Naive thymus-derived CD4-positive, alpha-beta T cell (primary cell): ENCODE results near the gene CXCR6. TPM values are rescaled to one million over a fixed set of nuclear protein-coding genes. Genes with fewer than 3 reads are reported as not detected.

Experiments used
- ATAC-seq: fragments of 150-1000 bp; cut with Tn5 transposase; 2 replicates; pipeline ENCODE4 v1.10.0; 2021; ENCODE audit warnings: mild to moderate bottlenecking, moderate library complexity
- CTCF ChIA-PET: fragments of 350-600 bp; sonication (Branson Sonifier 250); formaldehyde crosslinking; loops from one replicate; lab custom pipeline; 2021; ENCODE audit warnings: antibody characterized with exemption; lab: Charles Lee
- POLR2A ChIA-PET: fragments of 350-600 bp; sonication (Branson Sonifier 250); formaldehyde crosslinking; loops from one replicate; lab custom pipeline; 2021; ENCODE audit warnings: antibody characterized with exemption, inconsistent platforms; lab: Charles Lee
- DNase-seq, 9 donors: peaks; one replicate each; pipeline versions ENCODE4 v3.0.0 to v3.0.0-alpha.2; 2020 to 2022; ENCODE audit warnings: mixed read lengths in 1 of 9
- H3K27ac ChIP-seq: one replicate; pipeline ENCODE4 v1.7.0; 2013; ENCODE audit warnings: mild to moderate bottlenecking, low read depth, low read length, moderate library complexity
- H3K27me3 ChIP-seq, 2 donors: one replicate each; pipeline ENCODE4 v1.7.0; 2013; ENCODE audit warnings: low read length in 2 of 2, mild to moderate bottlenecking in 2 of 2, moderate library complexity in 2 of 2; ENCODE audit not compliant: control insufficient read depth in 2 of 2, insufficient read depth in 2 of 2
- H3K36me3 ChIP-seq, 3 experiments: 1 replicate in 2 of 3; 2 replicates in 1 of 3; pipeline ENCODE4 v1.7.0; 2013; ENCODE audit warnings: low read length in 3 of 3, mild to moderate bottlenecking in 3 of 3, moderate library complexity in 1 of 3; ENCODE audit not compliant: insufficient read depth in 3 of 3, control insufficient read depth in 2 of 3
- H3K4me1 ChIP-seq, 2 donors: one replicate each; pipeline ENCODE4 v1.7.0; 2013; ENCODE audit warnings: low read length in 2 of 2, mild to moderate bottlenecking in 2 of 2, moderate library complexity in 1 of 2; ENCODE audit not compliant: control insufficient read depth in 2 of 2, insufficient read depth in 2 of 2
- H3K4me3 ChIP-seq: 2 replicates; pipeline ENCODE4 v1.7.0; 2013; ENCODE audit warnings: mild to moderate bottlenecking, low read length
- H3K9me3 ChIP-seq, 3 experiments: 1 replicate in 2 of 3; 2 replicates in 1 of 3; pipeline ENCODE4 v1.7.0; 2013; ENCODE audit warnings: low read length in 3 of 3; ENCODE audit not compliant: control insufficient read depth in 2 of 3
- H3K27ac Mint-ChIP-seq, 9 donors: one replicate each; pipeline ENCODE4 v1.8.0; 2020 to 2022; ENCODE audit warnings: mixed read lengths in 9 of 9, mild to moderate bottlenecking in 8 of 9, moderate library complexity in 5 of 9, inconsistent platforms in 2 of 9
- H3K27me3 Mint-ChIP-seq, 5 donors: one replicate each; pipeline ENCODE4 v1.8.0; 2021 to 2022; ENCODE audit warnings: mixed read lengths in 5 of 5, mild to moderate bottlenecking in 1 of 5
- H3K36me3 Mint-ChIP-seq, 5 donors: one replicate each; pipeline ENCODE4 v1.8.0; 2020 to 2022; ENCODE audit warnings: mixed read lengths in 5 of 5, mild to moderate bottlenecking in 3 of 5, inconsistent platforms in 1 of 5
- H3K4me1 Mint-ChIP-seq, 7 donors: one replicate each; pipeline ENCODE4 v1.8.0; 2020 to 2022; ENCODE audit warnings: mixed read lengths in 7 of 7, mild to moderate bottlenecking in 3 of 7, inconsistent platforms in 1 of 7
- H3K4me3 Mint-ChIP-seq, 10 donors: one replicate each; pipeline ENCODE4 v1.8.0; 2020 to 2022; ENCODE audit warnings: mild to moderate bottlenecking in 10 of 10, mixed read lengths in 10 of 10, moderate library complexity in 6 of 10, inconsistent platforms in 2 of 10
- H3K9me3 Mint-ChIP-seq, 11 donors: one replicate each; pipeline ENCODE4 v1.8.0; 2020 to 2022; ENCODE audit warnings: mixed read lengths in 11 of 11, mild to moderate bottlenecking in 4 of 11, inconsistent platforms in 1 of 11, moderate library complexity in 1 of 11
- intact Hi-C, 2 donors: fragments of 100-400 bp; cut with micrococcal nuclease; formaldehyde crosslinking; loops; one replicate each; pipeline ENCODE4 v1.15.1; 2023
- polyA plus RNA-seq, 2 donors: library from polyadenylated mRNA; unstranded; fragments of 300-500 nt; fragmentation: Illumina TruSeq; gene quantifications; one replicate each; pipeline ENCODE4 v1.2.3, GENCODE V29; 2021
- total RNA-seq, 6 experiments: library from RNA in 5 of 6; stranded (reverse) in 5 of 6; gene quantifications; 1 replicate in 5 of 6; 2 replicates in 1 of 6; pipeline ENCODE4 v1.2.3 and lab custom pipeline; 2021 to 2026

CXCR6 gene
- total and polyA plus RNA-seq, 7 experiments from 2014 or later = 0.12 to 33.7 (median 0.23) TPM; not detected in 1

- ChIA-PET POLR2A (no interaction called here), CTCF (no interaction called here)
- Histone ChIP-seq H3K27ac (no peak overlapping the region), H3K4me3 (no peak overlapping the region), H3K27me3 (no peaks in the 10 kb centered on the region), H3K9me3 (no peaks in the 10 kb centered on the region), H3K4me1 (peaks cover 14 to 17% of the 10 kb centered on the region in 2 donors), H3K36me3 (no peaks in the 10 kb centered on the region)
- peaks cover 0 to 10% (median 0%) of the 10 kb centered on the region in 11 donors for H3K9me3 Mint-ChIP-seq
- intact Hi-C loops = no loop called here
- H3K4me3 Mint-ChIP-seq = peak overlapping the region in 3 of 10 donors; percentile 27 to 75 (median 65)
- ATAC-seq (no peak), DNase-seq (no peak)
- peaks cover 21 to 57% (median 30%) of the 10 kb centered on the region in 7 donors for H3K4me1 Mint-ChIP-seq
- H3K27ac Mint-ChIP-seq = peak overlapping the region in 2 of 9 donors; percentile 7 to 56
- peaks cover 7 to 40% (median 13%) of the 10 kb centered on the region in 5 donors for H3K36me3 Mint-ChIP-seq
- H3K27me3 Mint-ChIP-seq = peaks cover 0 to 31% (median 0%) of the 10 kb centered on the region in 5 donors
Observed at GRCh38 chr3:45906681-45907407, 36.4 kb upstream of the CXCR6 start.

DNA sequence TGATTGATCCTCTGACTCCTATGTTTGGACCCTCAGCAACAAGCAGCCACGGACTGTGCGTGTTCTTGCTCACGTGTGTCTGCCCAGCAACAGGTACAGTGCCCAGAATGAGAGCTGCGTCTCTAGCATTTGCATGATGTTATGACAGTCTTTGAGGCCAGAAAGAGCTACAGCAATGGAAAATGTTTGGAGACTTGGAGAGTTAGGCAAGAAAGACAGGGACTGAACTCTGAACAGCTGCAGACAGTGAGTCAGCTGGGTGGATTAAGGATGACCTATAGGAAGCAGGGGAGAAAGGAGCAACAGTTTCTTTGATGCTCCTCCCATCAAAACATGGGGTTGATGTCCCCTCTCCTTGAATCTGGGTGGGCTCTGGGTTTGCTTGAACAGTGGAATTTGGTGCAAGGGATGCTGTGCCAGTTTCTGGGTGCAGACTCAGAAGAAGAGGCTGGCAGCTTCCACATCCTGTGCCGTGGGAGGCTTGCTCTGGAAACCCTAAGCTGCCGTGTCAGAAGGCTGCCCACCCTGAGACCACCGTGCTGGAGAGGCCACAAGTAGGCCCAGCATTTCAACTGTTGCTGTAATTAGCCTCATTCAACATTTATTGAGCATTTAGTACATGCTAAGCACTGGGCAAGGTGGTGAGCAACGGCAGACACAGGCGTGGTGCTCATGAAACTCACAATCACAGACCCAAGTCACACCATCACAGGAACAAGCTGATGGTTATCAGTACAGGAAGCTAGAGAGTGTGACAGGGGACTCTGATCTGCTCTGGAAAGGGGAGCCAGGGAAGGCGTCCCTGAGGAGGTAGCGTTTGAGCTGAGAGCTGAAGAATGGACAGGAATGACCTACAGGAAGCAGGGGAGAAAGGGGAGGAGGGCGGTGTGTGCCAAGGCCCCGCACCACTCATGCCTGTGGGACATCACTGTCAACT, 35.2 kb upstream of the CXCR6 start:
- intact Hi-C loops = no loop called here
- peak overlapping the region; percentile 26 to 75 (median 52) for H3K4me3 Mint-ChIP-seq
- H3K27ac ChIP-seq = no peak overlapping the region
- peak overlapping the region; percentile 7 for H3K4me3 ChIP-seq
- ChIA-PET CTCF (interaction anchor here (1.0 to 1.1 kb wide), 3 partner anchors 15 to 171 kb away, joined by 3 to 4 read pairs (median 3); no protein-coding TSS in a partner anchor), POLR2A (interaction anchor here (0.6 kb wide), 1 partner anchor 43 kb away, joined by 3 read pairs; no protein-coding TSS in a partner anchor)
- peak overlapping the region in 6 of 9 donors; percentile 7 to 67 (median 60) for H3K27ac Mint-ChIP-seq
- peaks cover 0 to 10% (median 0%) of the 10 kb centered on the region in 11 donors for H3K9me3 Mint-ChIP-seq
- H3K36me3 ChIP-seq = no peaks in the 10 kb centered on the region
- peaks cover 0 to 35% (median 0%) of the 10 kb centered on the region in 5 donors for H3K27me3 Mint-ChIP-seq
- ATAC-seq (peak; percentile 78), DNase-seq (peak in 6 of 9 donors; percentile 15 to 49 (median 37))
- peaks cover 14 to 17% of the 10 kb centered on the region in 2 donors for H3K4me1 ChIP-seq
- no peaks in the 10 kb centered on the region for H3K27me3 ChIP-seq
- no peaks in the 10 kb centered on the region for H3K9me3 ChIP-seq
- peaks cover 23 to 61% (median 34%) of the 10 kb centered on the region in 7 donors for H3K4me1 Mint-ChIP-seq
- peaks cover 11 to 42% (median 13%) of the 10 kb centered on the region in 5 donors for H3K36me3 Mint-ChIP-seq

GRCh38 chr3:45908761-45909160, 34.5 kb upstream of the CXCR6 start:
- ChIA-PET POLR2A (interaction anchor here (0.6 kb wide), 1 partner anchor 43 kb away, joined by 3 read pairs; no protein-coding TSS in a partner anchor), CTCF (interaction anchor here (1.0 to 1.3 kb wide), 4 partner anchors 16 to 171 kb away, joined by 3 to 4 read pairs (median 3); no protein-coding TSS in a partner anchor)
- intact Hi-C loops = no loop called here
- Histone ChIP-seq H3K27ac (no peak overlapping the region), H3K9me3 (no peaks in the 10 kb centered on the region), H3K4me3 (no peak overlapping the region), H3K4me1 (peaks cover 14 to 17% of the 10 kb centered on the region in 2 donors), H3K27me3 (no peaks in the 10 kb centered on the region), H3K36me3 (no peaks in the 10 kb centered on the region)
- ATAC-seq = no peak
- Mint-ChIP-seq H3K27ac (peak overlapping the region in 3 of 9 donors; percentile 7 to 64 (median 56)), H3K4me1 (peaks cover 23 to 61% (median 34%) of the 10 kb centered on the region in 7 donors), H3K27me3 (peaks cover 0 to 43% (median 0%) of the 10 kb centered on the region in 5 donors), H3K36me3 (peaks cover 11 to 42% (median 13%) of the 10 kb centered on the region in 5 donors), H3K4me3 (peak overlapping the region in 8 of 10 donors; percentile 26 to 75 (median 51)), H3K9me3 (peaks cover 0 to 10% (median 0%) of the 10 kb centered on the region in 11 donors)
- DNase-seq = no peak

GRCh38 chr3:45909542-45909941, 33.7 kb upstream of the CXCR6 start:
- peaks cover 14 to 18% of the 10 kb centered on the region in 2 donors for H3K4me1 ChIP-seq
- no peak overlapping the region for H3K27ac ChIP-seq
- DNase-seq (no peak), ATAC-seq (no peak)
- no peak overlapping the region for H3K4me3 ChIP-seq
- H3K27me3 ChIP-seq = no peaks in the 10 kb centered on the region
- no peaks in the 10 kb centered on the region for H3K36me3 ChIP-seq
- peaks cover 11 to 42% (median 13%) of the 10 kb centered on the region in 5 donors for H3K36me3 Mint-ChIP-seq
- H3K27me3 Mint-ChIP-seq = peaks cover 0 to 48% (median 0%) of the 10 kb centered on the region in 5 donors
- POLR2A ChIA-PET = no interaction called here
- H3K4me1 Mint-ChIP-seq = peaks cover 23 to 63% (median 35%) of the 10 kb centered on the region in 7 donors
- peaks cover 0 to 10% (median 0%) of the 10 kb centered on the region in 11 donors for H3K9me3 Mint-ChIP-seq
- peak overlapping the region in 2 of 9 donors; percentile 48 to 58 for H3K27ac Mint-ChIP-seq
- CTCF ChIA-PET = interaction anchor here (1.3 kb wide), 1 partner anchor 19 kb away, joined by 3 read pairs; no protein-coding TSS in a partner anchor
- no peaks in the 10 kb centered on the region for H3K9me3 ChIP-seq
- peak overlapping the region in 4 of 10 donors; percentile 7 to 55 (median 36) for H3K4me3 Mint-ChIP-seq
- intact Hi-C loops = no loop called here

DNA sequence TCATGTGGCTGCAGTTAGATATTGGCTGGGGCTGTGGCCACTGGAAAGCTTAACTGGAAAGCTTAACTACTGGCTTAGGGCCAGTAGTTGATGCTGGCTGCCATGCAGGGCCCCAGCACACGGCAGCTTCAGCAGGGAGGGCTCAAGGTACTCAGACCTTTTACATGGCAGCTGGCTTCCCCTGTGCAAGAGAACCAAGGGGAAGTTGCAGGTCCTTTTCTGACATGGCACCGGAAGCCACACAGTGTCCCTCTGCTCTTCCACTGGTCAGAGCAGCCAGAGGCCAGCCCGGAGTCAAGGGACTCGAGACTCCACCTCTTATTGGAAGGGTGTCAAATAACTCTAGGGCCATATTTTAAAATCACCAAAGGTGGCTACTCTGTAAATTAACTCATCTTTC, 32.4 kb upstream of the CXCR6 start:
- Mint-ChIP-seq H3K4me1 (peaks cover 31 to 69% (median 46%) of the 10 kb centered on the region in 7 donors), H3K27ac (no peak overlapping the region), H3K9me3 (peaks cover 0 to 4% (median 0%) of the 10 kb centered on the region in 11 donors), H3K4me3 (peak overlapping the region in 1 of 10 donors; percentile 30), H3K27me3 (peaks cover 0 to 56% (median 0%) of the 10 kb centered on the region in 5 donors), H3K36me3 (peaks cover 5 to 31% (median 9%) of the 10 kb centered on the region in 5 donors)
- Histone ChIP-seq H3K4me1 (peaks cover 23 to 32% of the 10 kb centered on the region in 2 donors), H3K9me3 (no peaks in the 10 kb centered on the region), H3K27me3 (no peaks in the 10 kb centered on the region), H3K36me3 (no peaks in the 10 kb centered on the region), H3K27ac (no peak overlapping the region), H3K4me3 (no peak overlapping the region)
- ChIA-PET POLR2A (no interaction called here), CTCF (no interaction called here)
- no peak for ATAC-seq
- DNase-seq = no peak
- intact Hi-C loops = no loop called here
